Kidney epithelial cell (primary cell): ENCODE results near the gene STIMATE. TPM values are rescaled to one million over a fixed set of nuclear protein-coding genes. Genes with fewer than 3 reads are reported as not detected.

ENCODE experiments used
- DNase-seq: peaks from one replicate; pipeline ENCODE4 v3.0.0-alpha.2; 2010; ENCODE audit warnings: low read depth
- H3K27me3 ChIP-seq: 2 replicates; pipeline ENCODE4 v1.6.0; 2011; ENCODE audit warnings: low read length; ENCODE audit not compliant: control insufficient read depth, insufficient read depth
- H3K36me3 ChIP-seq: 2 replicates; pipeline ENCODE4 v1.5.1; 2011; ENCODE audit warnings: low read length; ENCODE audit not compliant: control insufficient read depth, insufficient read depth
- H3K4me3 ChIP-seq: 2 replicates; pipeline ENCODE4 v1.5.1; 2011; ENCODE audit warnings: low read depth, mild to moderate bottlenecking, control low read depth, low read length
- CTCF ChIP-seq: IDR thresholded peaks from 2 replicates; pipeline ENCODE4 v1.5.1; 2011; ENCODE audit warnings: mild to moderate bottlenecking, moderate library complexity, low read length, control low read depth, inconsistent platforms; ENCODE audit not compliant: insufficient read depth, poor library complexity, severe bottlenecking
- total RNA-seq: library from RNA; depleted of rRNA; stranded (reverse); fragments of >200 nt; gene quantifications from 2 replicates; pipeline ENCODE4 v1.2.3, GENCODE V29; 2015

The STIMATE gene
- total RNA-seq, 1 donor from 2014 or later, result 15.2 TPM

GRCh38 chr3:52860424-52860768 is 37.0 kb downstream of the STIMATE start:
- Histone ChIP-seq H3K36me3 (no peaks in the 10 kb centered on the region), H3K27me3 (no peaks in the 10 kb centered on the region), H3K4me3 (no peak overlapping the region)
- no peak for DNase-seq
- no peak for TF ChIP-seq CTCF

- DNase-seq, result no peak
- TF ChIP-seq CTCF, result no peak
- no peaks in the 10 kb centered on the region for H3K36me3 ChIP-seq
- no peaks in the 10 kb centered on the region for H3K27me3 ChIP-seq
- H3K4me3 ChIP-seq, result no peak overlapping the region
Observed at GRCh38 chr3:52859686-52860423, 37.5 kb downstream of the STIMATE start.

GRCh38 chr3:52857864-52858263 is 39.5 kb downstream of the STIMATE start:
- Histone ChIP-seq H3K36me3 (no peaks in the 10 kb centered on the region), H3K27me3 (no peaks in the 10 kb centered on the region), H3K4me3 (no peak overlapping the region)
- TF ChIP-seq CTCF, result no peak
- no peak for DNase-seq

GRCh38 chr3:52857133-52857532 is 40.2 kb downstream of the STIMATE start:
- TF ChIP-seq CTCF, result no peak
- H3K36me3 ChIP-seq, result no peaks in the 10 kb centered on the region
- DNase-seq, result no peak
- H3K4me3 ChIP-seq, result no peak overlapping the region
- H3K27me3 ChIP-seq, result no peaks in the 10 kb centered on the region

GRCh38 chr3:52856666-52857065 is 40.7 kb downstream of the STIMATE start:
- no peak for TF ChIP-seq CTCF

GRCh38 chr3:52854013-52854412 is 43.3 kb downstream of the STIMATE start:
- H3K27me3 ChIP-seq, result no peaks in the 10 kb centered on the region
- DNase-seq, result no peak
- TF ChIP-seq CTCF, result no peak
- no peak overlapping the region for H3K4me3 ChIP-seq
- no peaks in the 10 kb centered on the region for H3K36me3 ChIP-seq

More at GRCh38 chr3:52856666-52857065, 40.7 kb downstream of the STIMATE start:
- H3K27me3 ChIP-seq, result no peaks in the 10 kb centered on the region
- H3K36me3 ChIP-seq, result no peaks in the 10 kb centered on the region
- no peak overlapping the region for H3K4me3 ChIP-seq
- no peak for DNase-seq
